Ramos (cell line): ENCODE data around the gene CAMTA1.

ENCODE experiments used
- in situ Hi-C: fragments of 300-500 bp; cut with MboI; formaldehyde crosslinking; loops from one replicate; pipeline ENCODE4 v1.14.3; 2022; ENCODE audit warnings: low sequenced_read_pairs; ENCODE audit not compliant: unreplicated experiment

The CAMTA1 gene

GRCh38 chr1:7199077-7199779 lies 414.0 kb downstream of the CAMTA1 start:
- in situ Hi-C loops = no loop called here

GRCh38 chr1:7207875-7208646 lies 422.8 kb downstream of the CAMTA1 start:
- in situ Hi-C loops = loop anchor here (25.0 kb wide), 1 partner anchor 721 kb away; the partner anchor contains the start of gene PLEKHG5

- in situ Hi-C loops = loop anchor here (25.0 kb wide), 1 partner anchor 721 kb away; the partner anchor contains the start of gene PLEKHG5
Measured at GRCh38 chr1:7208647-7209180, 423.5 kb downstream of the CAMTA1 start.

- in situ Hi-C loops = loop anchor here (25.0 kb wide), 1 partner anchor 722 kb away; the partner anchor contains the start of gene PLEKHG5
Measured at GRCh38 chr1:7209336-7209735, 424.1 kb downstream of the CAMTA1 start.

GRCh38 chr1:7218210-7218832 lies 433.1 kb downstream of the CAMTA1 start:
- in situ Hi-C loops = loop anchor here (25.0 kb wide), 1 partner anchor 731 kb away; the partner anchor contains the start of gene PLEKHG5

- in situ Hi-C loops = loop anchor here (25.0 kb wide), 1 partner anchor 732 kb away; the partner anchor contains the start of gene PLEKHG5
Measured at GRCh38 chr1:7219031-7219430, 433.8 kb downstream of the CAMTA1 start.

GRCh38 chr1:7220007-7220406 lies 434.8 kb downstream of the CAMTA1 start:
- in situ Hi-C loops = loop anchor here (10.0 to 25.0 kb wide), 2 partner anchors 495 to 733 kb away; partner anchors contain the start of gene PLEKHG5

- in situ Hi-C loops = loop anchor here (10.0 to 25.0 kb wide), 2 partner anchors 496 to 733 kb away; partner anchors contain the start of gene PLEKHG5
Measured at GRCh38 chr1:7220712-7221252, 435.5 kb downstream of the CAMTA1 start.

- in situ Hi-C loops = loop anchor here (10.0 to 25.0 kb wide), 2 partner anchors 497 to 735 kb away; partner anchors contain the start of gene PLEKHG5
Measured at GRCh38 chr1:7221826-7222694, 436.8 kb downstream of the CAMTA1 start.

GRCh38 chr1:7222695-7223015 lies 437.4 kb downstream of the CAMTA1 start:
- in situ Hi-C loops = loop anchor here (10.0 to 25.0 kb wide), 2 partner anchors 498 to 735 kb away; partner anchors contain the start of gene PLEKHG5

GRCh38 chr1:7223334-7224080 lies 438.3 kb downstream of the CAMTA1 start:
- in situ Hi-C loops = loop anchor here (10.0 to 25.0 kb wide), 2 partner anchors 499 to 736 kb away; partner anchors contain the start of gene PLEKHG5

GRCh38 chr1:7224081-7224534 lies 438.9 kb downstream of the CAMTA1 start:
- in situ Hi-C loops = loop anchor here (10.0 to 25.0 kb wide), 2 partner anchors 499 to 737 kb away; partner anchors contain the start of gene PLEKHG5

GRCh38 chr1:7224644-7225043 lies 439.4 kb downstream of the CAMTA1 start:
- in situ Hi-C loops = loop anchor here (10.0 to 25.0 kb wide), 2 partner anchors 500 to 737 kb away; partner anchors contain the start of gene PLEKHG5

GRCh38 chr1:7225711-7226505 lies 440.7 kb downstream of the CAMTA1 start:
- in situ Hi-C loops = loop anchor here (10.0 kb wide), 1 partner anchor 501 kb away; no protein-coding TSS in a partner anchor

- in situ Hi-C loops = loop anchor here (10.0 kb wide), 1 partner anchor 503 kb away; no protein-coding TSS in a partner anchor
Measured at GRCh38 chr1:7227654-7228053, 442.4 kb downstream of the CAMTA1 start.

GRCh38 chr1:7228252-7228961 lies 443.2 kb downstream of the CAMTA1 start:
- in situ Hi-C loops = loop anchor here (10.0 kb wide), 1 partner anchor 504 kb away; no protein-coding TSS in a partner anchor
